Kidney tubule cell (primary cell): ENCODE measurements around the gene QSOX1.

Source experiments
- DNase-seq: peaks from one replicate; pipeline ENCODE4 v3.0.0-alpha.2; 2018; ENCODE audit warnings: low spot score

QSOX1 gene

GRCh38 chr1:180145446-180145845 is 9.2 kb upstream of the QSOX1 start:
- no peak for DNase-seq

- DNase-seq = peak; percentile 24
These were observed 3.7 kb upstream of the QSOX1 start for GRCh38 chr1:180150982-180151381.

GRCh38 chr1:180151508-180151907 is 3.2 kb upstream of the QSOX1 start:
- DNase-seq = peak; percentile 84

GRCh38 chr1:180152588-180152987 is 2.1 kb upstream of the QSOX1 start:
- no peak for DNase-seq

- DNase-seq = no peak
These were observed 1.6 kb upstream of the QSOX1 start for GRCh38 chr1:180153032-180153431.

DNA sequence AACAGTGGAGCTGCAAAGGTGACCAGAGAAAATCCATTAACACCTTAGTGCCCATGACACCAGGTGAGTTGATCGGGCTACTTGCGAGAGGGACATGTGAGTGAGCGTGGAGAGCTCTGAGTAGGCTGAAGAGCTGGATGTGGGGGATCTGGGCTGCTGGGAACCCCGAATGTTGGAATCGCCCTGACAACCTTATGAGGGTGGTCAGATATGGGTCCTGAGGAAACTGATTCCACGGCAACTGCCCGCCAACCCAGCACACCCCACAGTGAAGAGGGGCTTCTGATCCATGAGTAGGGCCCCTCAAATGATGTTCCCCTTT is 705 bp upstream of the QSOX1 start:
- DNase-seq = no peak

DNA sequence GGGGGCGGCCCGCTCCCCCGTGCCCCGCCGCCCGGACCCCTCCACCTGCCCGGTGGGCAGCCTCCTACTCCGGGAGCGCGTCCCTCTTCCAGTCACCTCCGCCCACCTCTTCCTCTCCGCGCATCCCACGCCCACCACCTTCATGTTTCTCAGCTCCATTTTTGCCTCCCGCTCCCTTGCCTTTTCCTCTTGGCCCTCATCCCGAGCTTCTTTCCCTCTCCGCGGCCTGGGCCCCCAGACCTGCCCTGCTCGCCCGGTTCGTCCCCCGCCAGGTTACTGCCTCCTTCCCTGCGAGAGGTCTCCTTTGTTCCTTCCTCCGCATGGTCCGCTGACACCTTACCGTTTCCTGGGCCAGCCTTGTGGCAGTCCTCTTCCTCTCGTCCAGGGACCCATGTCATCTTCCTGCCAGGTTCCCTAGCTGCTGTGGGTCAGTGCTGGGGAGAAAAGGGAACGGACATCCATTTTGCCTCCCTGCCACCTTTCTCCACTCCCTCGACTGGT is 563 bp downstream of the QSOX1 start:
- DNase-seq = peak; percentile 48

GRCh38 chr1:180156201-180156600 is 1.5 kb downstream of the QSOX1 start:
- peak; percentile 3 for DNase-seq

DNA sequence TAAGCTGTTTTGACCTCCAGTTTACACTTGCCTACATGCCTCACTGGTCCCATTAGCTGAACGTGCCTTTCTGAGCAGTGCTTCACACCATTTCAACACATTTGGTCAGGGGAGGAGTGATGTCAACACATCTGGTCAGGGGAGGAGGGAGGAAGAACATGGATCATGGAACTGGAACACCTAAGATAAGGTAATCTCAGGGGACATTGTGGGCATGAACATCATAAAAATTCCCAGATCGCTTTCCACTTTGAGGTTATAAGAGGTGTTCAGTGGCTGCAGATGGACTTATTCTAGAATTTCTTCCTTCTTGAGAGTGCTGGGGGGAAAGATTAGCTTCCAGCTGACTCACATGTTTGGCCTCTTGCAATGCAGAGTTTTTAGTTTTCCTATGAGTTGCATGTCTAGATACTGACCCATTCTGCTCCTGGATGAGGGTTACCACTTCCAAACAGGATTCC is 2.0 kb downstream of the QSOX1 start:
- DNase-seq = peak; percentile 75

DNA sequence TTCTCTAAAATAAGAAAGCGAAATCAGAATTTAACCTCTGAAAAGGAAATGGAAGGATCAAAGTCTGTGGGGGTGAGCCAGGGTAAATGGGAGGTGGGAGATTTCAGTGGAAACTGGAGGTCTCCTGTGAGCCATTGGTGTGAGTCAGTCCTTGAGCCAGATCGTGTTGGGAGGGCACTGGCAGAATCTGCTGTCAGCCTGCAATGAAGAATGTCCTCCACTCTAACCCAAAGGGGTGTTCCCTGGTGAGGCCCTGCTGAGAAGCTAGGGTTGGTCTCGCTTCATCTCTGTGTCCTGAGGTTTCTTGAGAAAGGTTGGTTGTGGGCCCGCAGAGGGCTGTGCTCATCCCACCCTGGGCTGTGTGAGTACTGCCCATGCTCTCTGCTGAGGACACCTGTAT is 2.4 kb downstream of the QSOX1 start:
- no peak for DNase-seq

DNA sequence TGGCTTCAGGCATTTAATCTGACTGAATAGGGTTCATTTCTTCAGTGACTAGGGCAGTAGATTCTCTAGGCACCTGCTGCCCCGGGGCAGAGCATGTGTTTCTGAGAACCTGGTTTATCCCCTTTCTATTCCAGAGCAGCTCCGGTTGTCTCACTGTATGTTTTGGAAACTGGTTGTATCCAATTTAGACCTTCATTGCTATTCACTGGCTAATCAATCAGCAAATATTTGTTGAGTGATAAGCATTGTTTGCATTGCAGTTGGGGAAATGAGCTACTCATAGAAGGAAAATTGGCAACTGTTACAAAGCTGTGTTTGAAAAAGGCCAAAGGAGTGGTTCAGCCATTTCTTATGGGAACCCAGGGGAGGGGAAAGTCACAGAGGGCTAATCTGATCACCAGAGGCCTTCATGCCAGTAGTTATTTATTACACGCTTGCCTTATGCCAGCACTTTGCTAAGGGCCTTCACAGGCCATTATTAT is 2.9 kb downstream of the QSOX1 start:
- DNase-seq = peak; percentile 12

- DNase-seq = peak; percentile 18
These were observed 3.8 kb downstream of the QSOX1 start for GRCh38 chr1:180158149-180159147.

- DNase-seq = no peak
These were observed 5.7 kb downstream of the QSOX1 start for GRCh38 chr1:180160357-180160756.

DNA sequence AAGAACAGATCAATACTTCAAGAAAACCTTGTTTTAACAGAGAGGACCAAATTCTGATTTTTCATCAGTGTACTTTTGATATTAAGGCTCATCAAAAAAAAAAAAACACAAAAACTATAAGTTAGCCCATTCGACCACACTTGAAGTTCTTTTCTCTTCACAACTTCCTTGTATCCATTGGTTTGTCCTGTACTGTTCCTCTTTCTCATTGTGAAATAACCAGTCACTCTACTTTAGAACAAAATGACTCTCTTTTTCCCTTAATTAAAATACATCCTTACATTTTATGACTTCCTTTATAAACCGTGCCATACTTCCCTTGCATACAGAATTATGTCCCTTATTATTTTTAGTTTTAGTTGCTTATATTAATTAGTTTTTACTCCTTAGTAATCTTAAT is 8.4 kb downstream of the QSOX1 start:
- no peak for DNase-seq

GRCh38 chr1:180165096-180165495 is 10.4 kb downstream of the QSOX1 start:
- no peak for DNase-seq

DNA sequence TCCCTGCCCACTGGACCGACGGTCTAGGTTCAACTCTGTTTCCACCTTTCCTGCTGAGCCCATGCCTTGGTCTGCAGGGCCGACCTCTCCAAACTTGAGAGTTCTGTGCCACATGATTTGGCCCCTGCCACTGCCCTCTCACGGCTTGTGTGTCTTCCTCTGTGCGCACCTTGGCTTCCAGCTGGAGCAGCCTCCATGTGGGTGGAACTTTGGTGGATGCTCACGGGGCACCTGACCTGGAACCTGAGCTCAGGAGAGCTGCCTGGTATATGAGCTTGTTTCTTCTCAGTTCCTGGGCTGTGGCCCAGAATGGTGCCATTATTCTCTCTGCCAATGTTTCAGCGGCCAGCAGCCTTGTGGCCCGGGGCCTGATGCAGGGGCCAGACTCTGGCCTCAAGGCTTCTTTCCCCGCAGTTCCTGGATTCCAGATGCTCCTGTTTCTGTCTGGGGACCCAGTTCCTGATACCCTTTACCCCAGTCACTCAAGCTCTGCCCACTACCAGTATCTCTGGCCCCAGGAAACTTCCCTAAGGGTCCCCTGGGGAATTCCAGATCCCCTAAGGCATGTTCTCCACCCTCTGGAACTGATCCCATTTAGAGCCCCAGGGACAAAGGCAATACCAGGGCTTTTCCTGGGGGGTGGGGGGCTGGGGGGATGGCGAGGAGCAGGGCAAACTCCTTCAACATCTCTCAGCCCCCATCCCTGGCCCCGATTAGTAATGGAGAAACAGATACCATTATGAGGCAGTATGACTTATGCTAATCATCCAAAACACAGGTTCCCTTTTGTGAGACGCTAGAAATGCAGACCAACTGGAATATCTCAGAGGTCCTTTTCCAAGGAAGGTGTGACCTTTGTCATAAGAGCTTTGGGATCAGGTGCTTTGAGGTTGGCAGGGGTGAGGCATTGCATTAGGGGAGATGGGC is 11.1 kb downstream of the QSOX1 start:
- DNase-seq = no peak

GRCh38 chr1:180166436-180166800 is 11.7 kb downstream of the QSOX1 start:
- DNase-seq = no peak

- DNase-seq = no peak
These were observed 12.5 kb downstream of the QSOX1 start for GRCh38 chr1:180167021-180167701.

GRCh38 chr1:180167721-180168467 is 13.2 kb downstream of the QSOX1 start:
- DNase-seq = peak; percentile 89

DNA sequence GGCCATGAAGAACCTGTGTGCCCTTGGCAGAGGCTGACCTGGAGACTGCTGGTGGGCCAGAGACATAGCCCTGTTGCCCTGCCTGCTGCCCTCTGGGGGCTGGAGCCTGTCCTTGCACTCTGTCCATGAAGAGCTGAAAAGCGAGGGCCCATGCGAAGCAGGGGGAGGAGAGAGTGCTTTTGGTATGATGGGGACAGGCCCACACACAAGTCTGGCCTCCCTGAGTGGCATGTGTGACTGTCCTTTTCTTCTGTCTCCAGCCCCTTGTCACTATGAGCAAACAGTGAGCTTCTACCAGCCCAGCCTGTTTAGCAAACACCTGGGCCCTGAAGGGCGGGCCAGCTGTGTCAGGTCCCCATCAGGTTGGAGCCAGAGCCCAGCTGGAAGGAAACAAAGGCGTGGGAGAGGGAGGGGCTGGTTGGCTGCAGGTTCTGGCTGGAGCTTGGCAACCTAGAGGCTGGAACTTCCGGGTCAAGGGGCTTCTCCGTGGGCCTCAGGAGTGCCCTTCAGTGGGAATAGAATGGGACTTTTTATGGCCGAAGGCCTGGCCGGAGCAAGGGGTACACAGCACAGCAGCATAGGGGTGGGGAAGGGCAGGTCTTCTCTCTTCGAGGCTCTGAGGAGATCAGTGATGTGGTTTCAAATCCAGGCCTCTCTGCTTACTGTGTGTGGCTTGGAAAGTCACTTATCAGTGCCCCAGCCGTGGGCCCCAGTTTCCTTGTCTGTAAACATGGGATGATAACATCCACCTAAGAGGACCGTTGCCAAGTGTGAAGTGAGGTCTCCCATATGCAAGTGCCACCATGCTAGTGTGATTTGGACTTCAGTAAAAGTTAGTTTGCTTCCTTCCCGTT is 14.3 kb downstream of the QSOX1 start:
- peak; percentile 55 for DNase-seq
